A673 (cell line): ENCODE data around the gene HAUS3. TPM values are rescaled to one million over a fixed set of nuclear protein-coding genes. Genes with fewer than 3 reads are reported as not detected.

ENCODE experiments used
- BruUV-seq: library from RNA; stranded (reverse); fragments of 400-500 nt; replicated peaks from 2 replicates; lab custom pipeline; 2021; lab: Mats Ljungman, UMichigan
- CTCF ChIA-PET: fragments of 300-600 bp; sonication (Branson Sonifier 250); formaldehyde crosslinking; loops from one replicate; lab custom pipeline; 2022; ENCODE audit warnings: antibody characterized with exemption; lab: Charles Lee
- POLR2A ChIA-PET: fragments of 300-600 bp; sonication (Branson Sonifier 250); formaldehyde crosslinking; loops from one replicate; lab custom pipeline; 2022; ENCODE audit warnings: antibody characterized with exemption; ENCODE audit not compliant: low non-redundant PET; lab: Charles Lee
- DNase-seq: peaks from one replicate; pipeline ENCODE4 v3.0.0-alpha.2; 2015; ENCODE audit warnings: low spot score
- H3K27ac ChIP-seq: fragments of 200-600 bp; sonication (generic); 2 replicates; pipeline ENCODE4 v1.5.1; 2016; ENCODE audit warnings: mixed run types, low read depth, mild to moderate bottlenecking, mixed read lengths, antibody characterized with exemption, low read length; ENCODE audit not compliant: poor library complexity, severe bottlenecking
- H3K27me3 ChIP-seq: fragments of 200-600 bp; sonication (generic); replicated peaks from 2 replicates; pipeline ENCODE4 v1.6.1; 2017; ENCODE audit warnings: mixed run types, low read depth, mild to moderate bottlenecking, mixed read lengths, antibody characterized with exemption, low read length; ENCODE audit not compliant: insufficient read depth, poor library complexity
- H3K36me3 ChIP-seq: fragments of 200-600 bp; sonication (generic); 2 replicates; pipeline ENCODE4 v1.6.1; 2016; ENCODE audit warnings: mixed run types, mild to moderate bottlenecking, mixed read lengths, antibody characterized with exemption, low read length; ENCODE audit not compliant: insufficient read depth, poor library complexity, severe bottlenecking
- H3K4me1 ChIP-seq: fragments of 200-600 bp; sonication (generic); 2 replicates; pipeline ENCODE4 v1.6.1; 2017; ENCODE audit warnings: mixed run types, mild to moderate bottlenecking, mixed read lengths, antibody characterized with exemption, low read length; ENCODE audit not compliant: insufficient read depth, poor library complexity, severe bottlenecking
- H3K4me3 ChIP-seq: fragments of 200-600 bp; sonication (generic); 2 replicates; pipeline ENCODE4 v1.5.1; 2016; ENCODE audit warnings: low read depth, mixed run types, mild to moderate bottlenecking, mixed read lengths, low read length; ENCODE audit not compliant: poor library complexity, severe bottlenecking
- H3K9me3 ChIP-seq: fragments of 200-600 bp; sonication (generic); 2 replicates; pipeline ENCODE4 v1.6.1; 2016; ENCODE audit warnings: mixed run types, low read depth, mild to moderate bottlenecking, mixed read lengths, antibody characterized with exemption, low read length; ENCODE audit not compliant: poor library complexity, severe bottlenecking
- EZH2 ChIP-seq: fragments of 200-600 bp; sonication (generic); IDR thresholded peaks from 2 replicates; pipeline ENCODE4 v1.6.1; 2017; ENCODE audit warnings: borderline replicate concordance, low read depth, mild to moderate bottlenecking, mixed read lengths, antibody characterized with exemption, low read length; ENCODE audit not compliant: poor library complexity, severe bottlenecking
- intact Hi-C: fragments of 100-400 bp; cut with micrococcal nuclease; formaldehyde crosslinking; loops from one replicate; pipeline ENCODE4 v1.10.0; 2022; ENCODE audit not compliant: unreplicated experiment
- total RNA-seq: library from RNA; stranded (reverse); gene quantifications from 2 replicates; pipeline ENCODE4 v1.2.3, GENCODE V29; 2021
- TF ChIP-seq, protein P1 (sequence below): fragments of 300-800, 200-600 bp; sonication (generic); conservative IDR thresholded peaks from 2 replicates; pipeline ENCODE4 v1.5.1; 2017; ENCODE audit warnings: low read depth, mild to moderate bottlenecking, antibody characterized with exemption, low read length, moderate library complexity, mixed read lengths

HAUS3 gene
- total RNA-seq, 1 experiment from 2014 or later, result 27.7 TPM

DNA sequence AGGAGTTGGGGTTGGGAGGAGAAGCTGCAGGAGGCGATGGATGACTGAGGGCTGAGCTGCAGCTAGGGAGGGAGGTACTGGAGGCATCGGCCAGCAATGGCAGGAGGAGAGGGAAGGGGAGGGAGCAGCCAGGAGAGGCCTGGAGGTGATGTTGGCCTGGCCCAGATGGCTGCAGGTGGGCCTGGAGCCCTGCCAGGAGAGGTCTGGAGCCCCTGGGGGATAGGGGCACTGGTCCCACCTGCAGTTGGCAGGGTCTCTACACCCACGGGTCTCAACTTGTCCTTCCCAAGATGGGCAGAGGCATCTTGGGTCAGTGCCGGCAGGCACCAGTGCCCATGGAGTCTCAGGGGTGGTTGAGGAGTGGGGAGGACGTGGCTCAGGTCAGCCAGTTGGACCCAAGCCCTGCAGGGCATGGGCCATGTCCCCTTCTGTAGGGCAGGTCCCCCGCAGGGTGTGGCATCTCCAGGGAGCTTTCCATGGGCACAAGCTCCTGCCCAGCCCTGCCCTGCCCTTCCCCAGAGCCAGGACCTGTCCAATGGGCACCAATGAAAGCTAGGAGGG lies 22.6 kb upstream of the HAUS3 start:
- H3K9me3 ChIP-seq, result no peaks in the 10 kb centered on the region
- no peak for DNase-seq
- H3K4me3 ChIP-seq, result no peak overlapping the region
- TF ChIP-seq EZH2, result no peak
- TF ChIP-seq, protein P1, sequence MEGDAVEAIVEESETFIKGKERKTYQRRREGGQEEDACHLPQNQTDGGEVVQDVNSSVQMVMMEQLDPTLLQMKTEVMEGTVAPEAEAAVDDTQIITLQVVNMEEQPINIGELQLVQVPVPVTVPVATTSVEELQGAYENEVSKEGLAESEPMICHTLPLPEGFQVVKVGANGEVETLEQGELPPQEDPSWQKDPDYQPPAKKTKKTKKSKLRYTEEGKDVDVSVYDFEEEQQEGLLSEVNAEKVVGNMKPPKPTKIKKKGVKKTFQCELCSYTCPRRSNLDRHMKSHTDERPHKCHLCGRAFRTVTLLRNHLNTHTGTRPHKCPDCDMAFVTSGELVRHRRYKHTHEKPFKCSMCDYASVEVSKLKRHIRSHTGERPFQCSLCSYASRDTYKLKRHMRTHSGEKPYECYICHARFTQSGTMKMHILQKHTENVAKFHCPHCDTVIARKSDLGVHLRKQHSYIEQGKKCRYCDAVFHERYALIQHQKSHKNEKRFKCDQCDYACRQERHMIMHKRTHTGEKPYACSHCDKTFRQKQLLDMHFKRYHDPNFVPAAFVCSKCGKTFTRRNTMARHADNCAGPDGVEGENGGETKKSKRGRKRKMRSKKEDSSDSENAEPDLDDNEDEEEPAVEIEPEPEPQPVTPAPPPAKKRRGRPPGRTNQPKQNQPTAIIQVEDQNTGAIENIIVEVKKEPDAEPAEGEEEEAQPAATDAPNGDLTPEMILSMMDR, result no peak
- no TSS peak for BruUV-seq
- no peaks in the 10 kb centered on the region for H3K36me3 ChIP-seq
- CTCF ChIA-PET, result no interaction called here
- no peak overlapping the region for H3K27ac ChIP-seq
- POLR2A ChIA-PET, result no interaction called here
- intact Hi-C loops, result loop anchor here (10.0 kb wide), 1 partner anchor 150 kb away; the partner anchor contains the start of genes CFAP99 and ZFYVE28
- H3K4me1 ChIP-seq, result no peaks in the 10 kb centered on the region
- H3K27me3 ChIP-seq, result no peaks in the 10 kb centered on the region

DNA sequence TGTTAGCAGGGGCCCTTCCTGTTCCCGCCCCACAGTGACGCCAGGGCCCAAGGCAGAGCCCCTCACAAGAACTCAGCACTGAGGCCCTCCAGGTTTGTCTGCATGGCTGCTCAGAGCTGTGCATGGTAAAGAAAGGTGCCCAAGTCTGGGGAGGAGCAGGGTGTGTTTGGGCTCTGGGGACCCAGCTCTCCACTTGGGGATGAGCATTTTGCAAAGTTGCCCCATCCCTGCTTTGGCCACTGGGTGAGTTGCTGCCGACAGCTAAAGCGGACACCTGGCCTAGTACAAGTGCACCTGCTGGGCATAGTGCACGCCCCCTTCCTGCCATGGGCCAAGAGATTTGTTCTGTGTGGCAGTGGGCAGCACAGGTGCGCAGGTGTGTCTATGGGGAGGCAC lies 22.0 kb upstream of the HAUS3 start:
- intact Hi-C loops, result loop anchor here (10.0 kb wide), 1 partner anchor 151 kb away; the partner anchor contains the start of genes CFAP99 and ZFYVE28
- TF ChIP-seq, protein P1, result no peak
- TF ChIP-seq EZH2, result no peak
- BruUV-seq, result no TSS peak
- Histone ChIP-seq H3K27ac (no peak overlapping the region), H3K4me1 (no peaks in the 10 kb centered on the region), H3K27me3 (no peaks in the 10 kb centered on the region), H3K36me3 (no peaks in the 10 kb centered on the region), H3K9me3 (no peaks in the 10 kb centered on the region), H3K4me3 (no peak overlapping the region)
- no peak for DNase-seq
- ChIA-PET POLR2A (no interaction called here), CTCF (no interaction called here)

DNA sequence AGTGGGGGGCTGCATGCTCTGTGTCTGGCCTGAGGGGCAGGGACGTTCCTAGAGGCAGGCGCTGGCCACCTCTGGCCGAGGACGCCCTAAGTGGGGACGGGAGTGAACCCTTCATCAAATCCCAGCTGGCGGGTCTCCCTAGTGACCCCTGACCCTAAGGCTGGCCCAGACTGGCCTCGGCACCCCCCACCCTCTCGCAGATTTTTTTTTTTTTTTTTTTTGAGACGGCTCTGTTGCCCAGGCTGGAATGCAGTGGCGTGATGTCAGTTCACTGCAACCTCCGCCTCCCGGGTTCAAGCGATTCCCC lies 21.0 kb upstream of the HAUS3 start:
- Histone ChIP-seq H3K27ac (peak overlapping the region; percentile 93), H3K4me3 (peak overlapping the region; percentile 67), H3K4me1 (no peaks in the 10 kb centered on the region), H3K36me3 (no peaks in the 10 kb centered on the region), H3K9me3 (no peaks in the 10 kb centered on the region), H3K27me3 (no peaks in the 10 kb centered on the region)
- POLR2A ChIA-PET, result no interaction called here
- no peak for TF ChIP-seq EZH2
- TF ChIP-seq, protein P1, result no peak
- BruUV-seq, result no TSS peak
- intact Hi-C loops, result loop anchor here (10.0 kb wide), 1 partner anchor 152 kb away; the partner anchor contains the start of genes CFAP99 and ZFYVE28
- CTCF ChIA-PET, result interaction anchor here (0.7 kb wide), 1 partner anchor 852 kb away, joined by 6 read pairs; no protein-coding TSS in a partner anchor
- DNase-seq, result no peak
